CD4-positive, alpha-beta T cell treated with Interleukin-2 at 100 ng/mL for 4 hours (primary cell): ENCODE results near the gene BLNK.

ENCODE experiments used
- DNase-seq: peaks from one replicate; pipeline ENCODE4 v3.0.0-alpha.2; 2020; ENCODE audit warnings: low spot score

Gene BLNK

GRCh38 chr10:96288151-96288621 lies 16.8 kb upstream of the BLNK start:
- no peak for DNase-seq

DNA sequence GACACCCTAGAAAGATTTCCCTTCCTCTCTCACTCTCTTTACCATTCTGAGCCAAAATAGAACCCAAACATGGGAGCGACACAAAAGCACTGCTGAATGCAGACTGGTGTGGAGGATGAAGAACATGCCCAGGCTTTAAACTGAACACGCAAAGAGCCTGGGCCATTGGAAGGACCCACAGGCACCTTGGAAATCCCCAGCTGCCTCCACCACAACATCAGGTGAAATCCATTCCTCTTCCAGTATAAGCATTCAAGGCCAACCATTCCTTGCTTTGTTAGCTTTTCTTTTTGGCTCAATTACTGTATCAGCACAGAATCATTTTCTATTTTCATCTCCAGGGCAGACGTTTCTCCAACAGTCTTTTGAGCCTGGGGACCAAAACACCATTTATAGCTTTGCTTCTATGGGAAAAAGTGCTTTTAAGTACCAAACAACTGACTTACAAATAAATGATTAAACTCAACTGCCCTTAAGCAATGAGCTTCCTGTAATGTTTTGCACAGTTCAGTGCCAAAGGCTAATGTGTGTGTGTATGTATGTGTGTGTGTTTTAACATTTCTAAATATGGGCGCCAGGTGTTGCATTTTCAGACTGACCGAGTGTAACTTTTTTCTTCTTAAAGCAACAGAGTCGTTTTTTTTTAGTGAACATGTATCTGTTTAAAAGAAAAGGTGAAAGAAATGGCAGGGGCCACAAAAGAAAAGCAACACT lies 16.2 kb upstream of the BLNK start:
- no peak for DNase-seq

- no peak for DNase-seq
Observed at GRCh38 chr10:96285331-96285752, 14.0 kb upstream of the BLNK start.

- no peak for DNase-seq
Observed at GRCh38 chr10:96283756-96284155, 12.4 kb upstream of the BLNK start.

DNA sequence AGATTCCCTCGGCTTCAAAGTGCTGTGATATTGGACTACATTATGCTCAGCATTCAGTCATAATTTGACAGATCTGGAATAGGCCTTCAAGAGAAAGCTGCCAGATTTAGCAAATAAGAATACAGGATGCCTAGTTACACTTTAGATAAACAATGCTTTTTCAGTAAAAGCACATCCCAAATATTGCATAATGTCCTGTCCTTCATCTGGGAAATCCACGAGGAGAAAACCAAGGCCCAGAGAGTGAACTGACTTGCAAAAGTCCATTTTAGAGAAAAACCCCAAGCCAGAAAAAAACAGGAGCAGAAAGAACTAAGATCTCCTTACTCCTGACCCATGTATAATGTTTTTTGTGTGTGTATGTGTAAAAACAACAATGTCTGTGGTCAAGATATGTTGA lies 12.0 kb upstream of the BLNK start:
- DNase-seq = no peak

GRCh38 chr10:96281444-96282029 lies 10.2 kb upstream of the BLNK start:
- DNase-seq = no peak

DNA sequence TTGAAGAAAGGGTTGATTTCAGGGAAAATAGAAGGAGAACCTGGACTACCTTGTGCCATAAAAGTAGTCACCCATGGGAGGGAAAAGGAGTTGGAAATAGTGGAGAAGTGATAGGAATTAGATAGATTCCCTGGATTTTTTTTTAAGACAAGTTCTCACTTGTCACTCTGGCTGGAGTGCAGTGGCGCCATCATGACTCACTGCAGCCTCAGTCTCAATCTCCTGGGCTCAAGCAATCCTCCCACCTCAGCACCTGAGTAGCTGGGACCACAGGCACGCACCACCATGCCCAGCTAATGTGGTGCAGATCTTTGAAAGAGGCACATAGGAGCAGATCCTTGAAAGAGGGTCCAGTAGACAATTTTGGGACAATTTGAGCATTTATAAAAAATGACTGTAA lies 9.5 kb upstream of the BLNK start:
- DNase-seq = no peak

- DNase-seq = no peak
Observed at GRCh38 chr10:96279191-96279641, 7.8 kb upstream of the BLNK start.

DNA sequence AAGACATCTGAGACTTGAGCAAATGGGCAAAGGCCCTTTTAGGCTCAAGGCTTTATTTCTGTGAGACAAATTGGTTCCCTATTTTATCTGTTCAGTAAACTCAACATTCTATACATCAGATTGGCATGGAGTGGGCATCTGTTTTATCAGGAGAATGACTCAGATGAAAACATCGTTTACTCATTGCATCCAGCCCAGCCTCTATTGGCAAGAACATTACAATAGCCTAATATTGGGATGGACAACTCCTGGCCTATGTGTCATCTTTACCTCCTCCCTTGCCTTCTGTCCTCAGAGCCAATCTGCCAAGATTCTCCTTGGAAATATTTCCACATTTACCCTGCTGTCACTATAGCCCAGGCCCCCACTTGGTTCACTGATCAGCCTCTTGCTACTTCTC lies 5.5 kb upstream of the BLNK start:
- DNase-seq = no peak

DNA sequence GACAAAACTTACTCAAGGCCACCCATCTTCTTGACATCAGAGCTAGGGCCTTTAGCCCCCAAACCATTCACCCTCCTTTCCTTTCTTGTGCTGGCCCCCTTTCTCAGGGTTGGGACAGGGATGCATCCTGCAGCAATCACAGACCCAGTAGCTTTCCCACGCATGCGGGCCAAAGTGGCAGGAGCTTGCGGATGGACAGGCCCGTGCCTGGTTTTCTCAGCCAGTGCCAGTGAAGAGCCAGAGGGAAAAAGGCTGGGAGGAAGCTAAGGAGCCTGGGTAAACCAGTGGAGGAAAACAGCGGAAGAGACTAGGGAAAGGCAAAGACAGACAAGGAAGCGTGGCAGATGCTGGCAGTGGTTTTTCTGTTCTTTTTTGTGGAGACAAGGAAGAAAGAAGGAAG lies 5.1 kb upstream of the BLNK start:
- no peak for DNase-seq

GRCh38 chr10:96275685-96276418 lies 4.5 kb upstream of the BLNK start:
- no peak for DNase-seq

- DNase-seq = no peak
Observed at GRCh38 chr10:96272316-96273280, 1.2 kb upstream of the BLNK start.

- DNase-seq = no peak
Observed at GRCh38 chr10:96270571-96270970, 798 bp downstream of the BLNK start.

- DNase-seq = no peak
Observed at GRCh38 chr10:96269438-96270300, 1.7 kb downstream of the BLNK start.

- DNase-seq = no peak
Observed at GRCh38 chr10:96268341-96268909, 2.9 kb downstream of the BLNK start.

- DNase-seq = no peak
Observed at GRCh38 chr10:96267234-96267705, 4.1 kb downstream of the BLNK start.

DNA sequence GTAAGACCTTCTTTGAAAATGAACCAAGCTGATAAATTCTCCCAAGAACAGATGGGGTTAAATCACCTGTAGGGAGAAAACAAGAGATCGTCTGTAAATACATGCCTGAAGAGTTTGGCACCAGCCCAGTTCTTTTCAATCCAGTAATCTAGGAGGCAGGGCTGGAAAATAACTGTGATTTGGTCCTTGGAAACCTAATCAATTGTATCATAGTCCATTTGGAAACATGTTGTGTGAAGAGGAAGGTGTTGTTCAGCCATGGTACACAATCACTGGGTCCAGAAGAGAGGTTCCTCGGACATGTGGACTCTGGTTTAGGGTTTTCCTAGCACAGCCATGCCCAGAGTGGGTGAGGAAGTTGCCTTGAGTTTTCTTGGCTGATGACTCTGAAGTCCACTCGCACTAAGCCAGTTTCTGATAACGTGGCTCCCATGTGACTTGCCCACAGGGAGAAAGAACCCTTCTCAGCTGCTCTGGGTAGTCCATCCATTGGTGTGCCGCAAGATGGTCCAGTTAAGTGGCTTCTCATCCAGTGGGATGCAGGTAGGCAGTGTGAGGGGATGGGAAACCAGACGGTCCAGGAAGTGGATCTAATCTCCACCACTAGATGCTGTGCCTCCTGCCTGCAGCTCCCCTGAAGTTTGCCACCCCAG lies 5.1 kb downstream of the BLNK start:
- DNase-seq = no peak

GRCh38 chr10:96264938-96265337 lies 6.4 kb downstream of the BLNK start:
- no peak for DNase-seq

DNA sequence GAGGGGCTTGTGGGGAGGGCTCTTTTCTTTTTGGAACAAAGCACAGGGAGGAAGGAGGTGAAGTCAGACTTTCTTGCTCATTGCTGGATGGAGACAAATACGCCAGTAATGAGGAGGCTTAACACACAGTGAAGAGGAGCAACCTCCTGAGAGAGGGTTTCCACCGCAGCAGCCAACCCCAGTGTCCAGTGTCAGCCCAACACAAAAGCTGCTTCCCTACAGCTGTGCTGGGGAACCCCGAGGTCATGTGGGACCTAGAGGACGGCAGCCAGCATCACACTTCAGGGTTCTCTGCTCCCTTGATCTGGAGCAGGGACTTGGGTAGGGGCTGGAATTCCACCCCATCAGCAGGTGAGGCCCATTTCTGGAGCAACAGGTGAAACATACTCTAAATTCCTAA lies 7.7 kb downstream of the BLNK start:
- no peak for DNase-seq

DNA sequence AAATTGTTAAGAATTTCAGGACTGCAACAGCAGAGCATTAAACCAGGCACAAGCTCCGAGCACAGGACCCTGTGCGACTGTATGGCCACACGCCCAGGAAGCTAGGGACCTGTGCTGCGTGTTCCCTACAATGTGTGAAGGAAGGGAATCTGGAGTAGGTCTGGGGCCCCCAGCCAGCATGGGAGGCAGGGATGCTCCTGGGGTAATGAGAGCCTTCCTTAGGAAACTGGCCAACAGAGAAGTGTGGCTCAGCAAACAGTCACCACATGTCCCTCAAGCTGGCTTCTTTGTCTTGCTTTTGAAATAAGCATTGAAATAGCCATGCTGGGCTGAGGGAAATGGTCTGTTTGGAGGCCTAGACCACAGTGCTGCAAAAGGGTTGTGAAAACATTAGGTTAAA lies 8.2 kb downstream of the BLNK start:
- DNase-seq = no peak
